Activated CD8-positive, alpha-beta memory T cell treated with anti-CD3 and anti-CD28 coated beads, Interleukin-2, amount 50 U/mL, for 24 hours (primary cell): ENCODE data around the gene MICU1.
"Not testable (repeated sequence)": the region's sequence is repeated elsewhere in the genome, so short reads cannot be mapped to it uniquely, and the experiment has no call there.

Experiments used
- DNase-seq: peaks from one replicate; pipeline ENCODE4 v3.0.0-alpha.2; 2020; ENCODE audit errors: extremely low read depth

The MICU1 gene

DNA sequence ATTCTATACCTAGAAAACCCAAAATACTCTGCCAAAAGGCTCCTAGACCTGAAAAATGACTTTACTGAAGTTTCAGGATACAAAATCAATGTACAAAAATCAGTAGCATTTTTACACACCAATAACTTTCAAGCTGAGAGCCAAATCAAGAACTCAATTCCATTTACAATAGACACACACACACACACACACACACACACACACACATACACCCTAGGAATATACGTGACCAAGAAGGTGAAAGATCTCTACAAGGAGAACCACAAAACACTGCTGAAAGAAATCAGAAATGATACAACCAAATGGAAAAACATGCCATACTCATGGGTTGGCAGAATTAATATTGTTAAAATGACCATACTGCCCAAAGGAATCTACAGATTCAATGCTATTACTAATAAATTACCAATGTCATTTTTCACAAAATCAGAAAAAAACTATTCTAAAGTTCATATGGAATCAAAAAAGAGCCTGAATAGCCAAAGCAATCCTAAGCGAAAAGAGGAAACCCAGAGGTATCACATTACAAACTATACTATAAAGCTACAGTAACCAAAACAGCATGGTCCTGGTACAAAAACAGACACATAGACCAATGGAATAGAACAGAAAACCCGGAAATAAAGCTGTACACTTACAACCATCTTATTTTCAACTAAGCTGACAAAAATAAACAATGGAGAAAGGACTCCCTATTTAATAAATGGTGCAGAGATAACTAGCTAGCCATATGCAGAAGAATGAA, 122.0 kb downstream of the MICU1 start:
- no peak for DNase-seq

DNA sequence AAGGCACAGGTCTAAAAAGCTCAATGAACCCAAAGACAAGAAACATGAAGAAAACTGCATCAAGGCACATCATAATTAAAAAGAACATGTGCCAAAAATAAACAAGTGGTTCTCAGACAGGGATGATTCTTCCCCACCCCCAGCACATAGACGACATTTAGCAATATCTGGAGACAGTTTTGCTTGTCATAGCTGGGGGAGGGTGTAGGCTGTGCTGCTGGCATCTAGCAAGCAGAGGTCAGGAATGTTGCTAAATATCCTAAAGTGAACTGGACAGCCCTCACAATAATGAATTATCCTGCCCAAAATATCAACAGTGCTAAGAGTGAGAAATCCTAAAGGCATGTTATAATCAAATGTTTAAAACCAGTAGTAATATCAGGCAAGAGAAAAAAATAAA, 122.6 kb downstream of the MICU1 start:
- DNase-seq: no peak

DNA sequence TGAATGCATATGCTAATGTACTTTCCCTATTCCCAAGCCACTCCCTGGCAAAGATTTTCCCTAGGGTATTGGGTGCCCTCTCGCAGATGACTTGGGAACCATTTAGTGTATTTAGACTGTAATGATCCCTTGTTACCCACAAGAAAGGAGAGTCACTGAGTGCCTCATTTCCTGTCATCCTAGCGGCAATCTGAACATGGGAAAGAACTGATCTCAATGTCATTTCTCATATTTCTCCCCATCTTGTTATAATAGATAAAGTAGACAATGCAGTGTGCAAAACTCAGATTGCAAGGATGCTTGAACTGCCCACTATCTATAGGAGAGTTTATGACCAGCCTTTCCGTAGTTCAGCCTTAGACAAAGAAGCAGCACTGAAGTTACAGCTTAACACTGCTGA, 123.3 kb downstream of the MICU1 start:
- no peak for DNase-seq

DNA sequence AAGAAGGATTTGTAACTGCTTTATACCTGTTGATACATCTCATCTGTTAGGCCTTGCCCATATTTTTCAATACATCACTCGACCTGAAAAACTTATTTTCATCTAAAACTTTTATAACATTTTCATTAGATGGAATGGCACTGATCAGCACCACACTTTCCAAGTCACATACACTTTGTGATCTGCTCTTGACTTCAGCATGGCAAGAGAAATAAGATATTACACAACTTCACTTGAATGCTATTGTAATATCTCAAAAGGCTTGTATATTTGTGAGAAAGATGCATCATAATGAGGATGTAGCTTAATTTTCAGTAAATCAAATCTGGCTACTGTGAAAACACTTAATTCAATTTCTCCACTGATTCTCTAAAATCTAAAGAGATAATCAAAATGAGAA, 126.2 kb downstream of the MICU1 start:
- DNase-seq: no peak

DNA sequence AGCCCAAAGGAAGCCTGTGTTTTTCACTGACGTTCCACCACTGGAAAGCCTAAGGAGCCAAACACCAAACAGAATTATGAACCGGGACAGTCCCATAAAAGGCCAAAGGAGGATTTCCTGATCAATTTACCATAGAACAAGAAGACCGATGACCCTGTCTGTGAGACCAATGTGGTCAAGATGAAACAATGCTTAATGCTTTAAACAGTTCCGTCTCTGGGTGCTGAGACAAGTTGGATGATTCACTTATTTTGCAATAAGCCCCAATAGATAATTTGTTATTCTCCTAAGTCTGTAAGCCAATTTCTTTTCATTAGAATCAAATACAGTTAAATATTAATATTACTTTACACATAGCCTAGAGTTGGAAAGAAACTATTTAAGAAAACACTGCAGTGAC, 134.9 kb downstream of the MICU1 start:
- DNase-seq: no peak

DNA sequence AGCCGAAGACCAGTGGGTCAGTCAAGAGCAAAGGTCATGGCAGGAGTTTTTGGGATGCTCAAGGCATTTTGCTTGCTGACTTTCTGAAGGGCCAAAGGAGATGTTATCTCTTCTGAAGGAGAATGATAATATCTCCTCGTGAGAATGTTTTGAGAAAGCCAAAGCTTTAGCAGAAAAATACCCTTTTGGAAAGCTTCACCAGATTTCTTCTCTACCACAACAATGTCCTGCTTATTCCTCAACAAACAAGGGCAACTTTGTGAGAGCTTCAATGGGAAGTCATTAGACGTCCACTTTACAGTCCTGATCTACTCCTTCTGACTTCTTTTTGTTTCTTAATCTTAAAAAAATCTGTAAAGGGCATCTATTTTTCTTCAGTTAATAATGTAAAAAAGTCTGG, 138.4 kb downstream of the MICU1 start:
- no peak for DNase-seq

DNA sequence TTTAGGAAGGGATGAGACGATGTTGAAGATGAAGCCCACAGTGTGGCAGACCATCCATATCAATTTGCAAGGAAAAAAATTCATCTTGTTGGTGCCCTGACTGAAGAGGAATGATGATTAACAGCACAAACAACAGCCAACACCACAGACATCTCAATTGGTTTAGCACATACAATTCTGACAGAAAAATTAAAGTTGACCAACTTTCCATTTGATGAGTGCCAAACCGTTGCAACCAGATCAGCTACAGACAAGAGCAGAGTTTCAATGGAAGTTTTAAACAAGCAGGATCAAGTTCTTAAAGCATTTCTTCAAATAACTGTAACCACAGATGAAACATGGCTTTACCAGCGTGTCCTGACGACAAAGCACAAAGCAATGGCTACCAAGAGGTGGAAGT, 138.8 kb downstream of the MICU1 start:
- DNase-seq: no peak

DNA sequence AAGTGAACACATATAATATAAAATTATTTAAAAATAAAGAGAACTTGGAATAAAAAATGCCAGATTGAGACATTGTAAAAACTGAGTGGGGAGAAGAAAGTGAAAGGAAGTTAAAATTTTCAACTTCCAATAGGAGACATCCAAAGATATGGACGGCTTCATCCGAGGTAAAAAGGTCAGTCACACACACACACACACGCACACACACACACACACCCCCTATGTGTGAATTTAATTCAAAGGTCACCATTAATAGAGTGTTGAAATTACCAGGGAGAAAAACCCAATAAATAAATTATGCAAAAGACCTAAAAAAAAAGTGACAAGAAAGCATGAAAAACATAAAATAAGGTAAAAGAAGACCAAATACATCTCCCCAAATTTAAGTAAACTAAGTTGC, 140.2 kb downstream of the MICU1 start:
- DNase-seq: no peak

DNA sequence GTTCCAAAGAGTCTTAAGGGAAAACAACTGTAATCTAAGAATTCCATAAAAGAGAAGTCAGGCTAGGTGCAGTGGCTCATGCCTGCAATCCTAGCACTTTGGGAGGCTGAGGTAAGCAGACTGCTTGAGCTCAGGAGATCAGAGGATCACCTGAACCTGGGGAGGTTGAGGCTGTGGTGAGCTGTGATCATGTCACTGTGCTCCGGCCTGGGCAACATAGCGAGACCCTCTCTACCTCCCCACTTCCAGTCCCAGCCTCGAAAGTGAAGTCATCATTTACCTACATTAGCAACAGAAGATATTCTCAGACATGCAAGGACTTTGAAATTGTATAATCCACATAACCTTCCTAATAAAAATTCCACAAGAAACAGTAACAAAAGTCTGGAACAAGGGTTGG, 141.4 kb downstream of the MICU1 start:
- no peak for DNase-seq

DNA sequence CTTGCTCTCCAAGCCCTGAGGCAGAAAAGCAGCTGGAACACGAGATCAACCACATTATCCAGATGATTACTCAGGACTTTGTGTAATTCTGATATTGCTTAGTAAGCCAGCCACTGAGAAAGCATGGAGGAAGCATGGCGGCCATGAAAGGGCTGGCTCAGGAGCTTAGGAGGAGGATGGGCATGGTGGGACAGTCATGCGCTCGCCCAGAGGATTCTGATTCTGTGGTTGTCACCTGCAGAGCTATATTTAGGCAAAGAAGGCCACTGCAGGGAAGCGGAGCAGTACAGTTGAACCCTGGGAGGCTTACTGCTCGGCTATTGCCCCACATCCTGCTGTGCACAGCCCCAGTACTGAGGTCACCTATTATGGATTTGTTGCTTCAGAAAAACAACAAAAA, 142.4 kb downstream of the MICU1 start:
- no peak for DNase-seq

DNA sequence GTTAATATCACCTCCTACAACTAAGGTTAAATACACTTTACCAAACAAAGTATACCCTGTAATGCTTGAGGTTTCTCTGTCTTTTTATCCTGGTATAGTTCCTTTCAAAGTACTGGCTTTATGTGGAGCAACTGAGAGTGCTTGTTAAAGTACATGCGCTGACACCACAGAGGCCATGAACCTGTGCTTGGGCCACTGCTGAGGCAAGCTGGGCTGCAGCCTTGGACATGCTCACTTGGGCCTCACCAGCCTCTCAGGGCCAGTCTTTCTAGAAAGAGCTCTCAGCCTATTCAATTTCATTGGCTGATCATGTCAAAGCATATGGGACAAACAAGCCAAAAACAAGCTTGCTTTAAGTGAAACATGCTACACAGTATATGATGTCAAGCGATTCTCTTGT, 145.0 kb downstream of the MICU1 start:
- DNase-seq: no peak

DNA sequence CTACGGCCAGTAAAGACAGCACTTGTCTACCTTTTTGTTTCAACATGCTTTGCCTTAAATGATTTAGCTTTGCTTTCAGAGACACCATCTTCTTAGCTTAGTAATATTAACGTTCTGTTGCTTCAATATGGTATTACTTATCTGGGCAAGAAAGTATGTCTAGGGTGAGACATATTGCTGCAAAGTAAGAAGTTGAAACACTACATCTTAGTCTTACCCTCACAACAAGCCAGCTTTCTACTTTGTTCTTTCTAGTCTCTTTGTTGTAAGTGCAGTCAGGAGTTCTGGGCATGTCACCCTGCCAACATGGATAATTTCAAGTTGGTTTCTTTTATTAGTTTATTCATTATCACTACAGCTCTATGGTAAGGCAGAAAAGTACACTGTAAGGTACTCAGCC, 148.4 kb downstream of the MICU1 start:
- no peak for DNase-seq

DNA sequence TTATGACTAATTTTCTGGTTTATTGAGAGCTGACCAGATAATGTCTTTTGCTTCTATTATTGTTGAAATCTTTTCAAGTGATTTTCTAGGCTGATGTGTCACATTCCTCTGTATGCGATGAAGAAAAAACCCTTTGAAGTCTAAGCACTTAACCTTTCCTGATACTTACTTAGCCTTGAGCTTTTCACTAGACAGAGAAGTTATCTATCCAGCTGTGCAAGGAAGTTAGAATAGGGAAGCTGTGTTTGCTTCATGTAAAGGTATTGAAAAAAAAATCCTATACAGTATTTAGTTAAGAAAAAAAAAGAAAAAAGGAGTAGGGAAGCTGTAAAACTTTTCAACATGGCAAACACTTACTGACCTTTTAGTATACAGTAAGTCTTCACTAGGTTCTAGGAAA, 153.6 kb downstream of the MICU1 start:
- DNase-seq: no peak

DNA sequence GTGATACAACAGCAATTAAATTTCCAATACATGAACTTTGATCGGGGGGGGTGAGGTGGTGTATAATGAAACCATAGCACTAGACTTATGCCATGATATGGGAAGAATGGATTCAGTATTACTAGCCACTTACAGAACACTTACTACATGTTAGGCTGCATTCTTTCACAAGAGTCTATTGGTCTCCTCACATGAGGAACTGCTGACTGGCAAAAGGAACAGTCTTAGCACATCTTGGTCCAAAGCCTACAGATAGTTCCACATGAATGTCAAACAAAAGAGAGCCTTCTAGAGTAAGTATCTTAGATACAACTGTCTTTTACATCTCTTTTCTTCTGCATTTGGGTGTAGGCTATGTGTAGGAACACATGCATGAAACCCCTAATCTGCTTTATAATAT, 155.2 kb downstream of the MICU1 start:
- no peak for DNase-seq

DNA sequence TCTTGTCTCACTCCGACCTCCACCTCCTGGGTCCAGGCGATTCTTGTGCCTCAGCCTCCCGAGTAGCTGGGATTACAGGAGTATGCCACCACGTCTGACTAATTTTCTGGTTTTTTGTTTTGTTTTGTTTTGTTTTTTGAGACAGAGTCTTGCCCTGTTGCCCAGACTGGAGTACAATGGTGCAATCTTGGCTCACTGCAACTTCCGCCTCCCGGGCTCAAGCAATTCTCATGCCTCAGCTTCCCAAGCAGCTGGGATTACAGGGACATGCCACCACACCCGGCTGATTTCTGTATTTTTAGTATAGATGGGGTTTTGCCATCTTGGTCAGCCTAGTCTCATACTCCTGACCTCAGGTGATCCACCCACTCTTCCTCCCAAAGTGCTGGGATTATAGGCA, 158.8 kb downstream of the MICU1 start:
- DNase-seq: not testable (repeated sequence)

DNA sequence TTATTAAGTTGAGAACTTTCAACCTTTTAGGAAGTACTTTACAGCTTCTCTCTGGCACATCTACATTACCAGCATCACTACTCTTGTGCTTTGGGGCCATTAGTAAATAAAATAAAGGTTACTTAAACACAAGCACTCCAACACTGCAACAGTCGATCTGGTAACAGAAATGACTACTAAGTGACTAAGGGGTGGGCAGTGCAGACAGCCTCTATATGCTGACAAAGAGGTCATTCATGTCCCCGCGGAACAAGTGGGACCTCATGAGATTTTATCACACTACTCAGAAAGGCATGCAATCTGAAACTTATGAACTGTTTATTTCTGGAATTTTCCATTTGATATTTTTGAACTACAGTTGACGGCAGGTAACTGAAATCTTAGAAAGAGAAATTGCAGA, 159.9 kb downstream of the MICU1 start:
- no peak for DNase-seq

DNA sequence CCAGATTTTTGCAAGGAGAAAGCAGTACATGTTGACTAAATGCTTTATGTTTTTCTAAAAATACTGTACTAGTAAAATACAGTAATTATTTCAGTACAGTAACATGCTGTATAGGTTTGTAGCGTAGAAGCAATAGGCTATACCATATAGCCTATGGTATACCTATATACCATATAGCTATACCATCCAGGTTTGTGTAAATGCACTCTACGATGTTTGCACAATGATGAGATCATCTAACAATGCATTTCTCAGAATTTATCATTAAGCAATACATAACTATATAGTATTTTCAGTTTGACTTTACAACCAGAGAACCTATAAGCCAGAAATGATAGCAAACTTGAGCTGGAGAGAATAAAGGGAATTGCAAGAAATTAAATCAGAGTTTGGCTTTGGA, 161.4 kb downstream of the MICU1 start:
- no peak for DNase-seq

DNA sequence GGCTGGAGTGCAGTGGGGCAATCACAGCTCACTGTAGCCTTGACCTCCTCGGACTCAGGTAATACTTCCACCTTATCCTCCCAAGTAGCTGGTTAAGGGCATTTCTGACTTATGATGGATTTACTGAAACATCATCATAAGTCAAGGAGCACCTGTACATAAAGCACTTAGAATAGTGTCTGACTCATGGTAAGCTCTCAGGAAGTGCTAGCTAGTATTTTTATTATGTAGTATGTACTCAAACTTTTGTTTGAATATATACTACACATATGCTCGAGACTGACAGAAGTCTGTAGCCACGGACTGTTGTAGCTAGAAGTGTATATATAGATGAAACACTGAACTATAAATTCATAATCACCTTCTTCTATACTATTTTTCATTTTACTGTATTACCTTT, 163.6 kb downstream of the MICU1 start:
- DNase-seq: no peak

DNA sequence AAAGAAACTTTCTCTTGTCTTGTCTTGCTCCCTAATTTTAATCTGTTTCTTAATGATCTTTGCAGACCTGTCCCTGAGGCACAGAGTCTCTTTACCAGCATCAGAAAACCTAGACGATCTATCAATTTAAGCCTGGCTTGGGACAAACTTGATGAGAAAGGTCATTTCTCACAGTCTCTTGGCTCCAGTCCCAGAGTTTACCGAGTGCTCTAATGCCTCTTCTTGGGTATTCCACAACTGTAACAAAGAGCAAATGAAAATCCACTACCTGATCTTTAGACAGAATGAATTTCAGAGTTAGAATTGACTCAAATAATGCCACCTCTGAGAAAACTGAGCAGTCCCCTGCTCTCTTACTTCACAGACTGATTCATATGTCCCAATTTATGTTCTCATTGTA, 164.8 kb downstream of the MICU1 start:
- DNase-seq: no peak

DNA sequence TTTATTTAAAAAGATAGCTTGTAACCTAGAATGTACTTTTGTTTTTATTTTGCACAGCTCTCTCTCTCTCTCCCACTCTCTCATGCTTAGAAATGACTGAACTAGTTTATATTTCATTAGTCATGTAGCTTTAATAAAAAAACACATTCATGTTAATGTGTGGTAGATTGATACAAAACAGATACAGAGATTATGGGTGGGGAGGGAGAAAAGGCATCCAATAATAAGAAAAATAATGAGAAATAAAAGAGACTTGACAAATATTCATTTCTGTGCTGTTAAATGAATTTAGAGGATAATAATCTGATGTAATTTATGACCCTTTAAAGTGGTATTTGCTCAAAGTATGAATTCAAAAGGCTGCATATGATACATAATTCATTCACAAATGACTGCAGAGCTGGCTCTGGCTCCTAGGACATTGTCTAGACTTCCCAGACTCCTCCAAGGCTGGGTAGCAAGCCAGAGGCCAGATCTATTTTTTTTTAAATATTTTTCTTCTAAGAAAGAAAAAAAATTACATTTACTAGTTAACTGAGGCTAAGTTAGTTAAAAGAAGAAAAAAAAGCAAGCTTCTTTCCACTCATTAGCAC, 165.5 kb downstream of the MICU1 start:
- no peak for DNase-seq

DNA sequence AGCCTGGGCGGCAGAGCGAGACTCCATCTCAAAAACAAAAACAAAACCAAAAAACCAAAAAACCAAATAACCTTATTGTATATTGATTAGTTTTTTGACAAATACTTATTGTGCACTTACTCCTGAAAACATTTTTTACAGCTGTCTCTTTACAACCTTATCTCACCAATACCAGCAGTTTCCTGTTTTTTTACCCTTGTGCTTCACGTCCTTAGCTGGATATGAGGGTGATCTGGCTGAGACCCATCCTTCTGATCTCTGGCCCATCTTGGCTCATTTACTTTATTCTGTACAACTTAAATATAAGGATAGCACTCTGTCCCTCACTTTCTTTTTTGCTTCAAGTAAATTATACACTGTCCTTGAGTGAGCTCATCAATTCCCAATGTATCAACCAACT, 166.6 kb downstream of the MICU1 start:
- DNase-seq: no peak

DNA sequence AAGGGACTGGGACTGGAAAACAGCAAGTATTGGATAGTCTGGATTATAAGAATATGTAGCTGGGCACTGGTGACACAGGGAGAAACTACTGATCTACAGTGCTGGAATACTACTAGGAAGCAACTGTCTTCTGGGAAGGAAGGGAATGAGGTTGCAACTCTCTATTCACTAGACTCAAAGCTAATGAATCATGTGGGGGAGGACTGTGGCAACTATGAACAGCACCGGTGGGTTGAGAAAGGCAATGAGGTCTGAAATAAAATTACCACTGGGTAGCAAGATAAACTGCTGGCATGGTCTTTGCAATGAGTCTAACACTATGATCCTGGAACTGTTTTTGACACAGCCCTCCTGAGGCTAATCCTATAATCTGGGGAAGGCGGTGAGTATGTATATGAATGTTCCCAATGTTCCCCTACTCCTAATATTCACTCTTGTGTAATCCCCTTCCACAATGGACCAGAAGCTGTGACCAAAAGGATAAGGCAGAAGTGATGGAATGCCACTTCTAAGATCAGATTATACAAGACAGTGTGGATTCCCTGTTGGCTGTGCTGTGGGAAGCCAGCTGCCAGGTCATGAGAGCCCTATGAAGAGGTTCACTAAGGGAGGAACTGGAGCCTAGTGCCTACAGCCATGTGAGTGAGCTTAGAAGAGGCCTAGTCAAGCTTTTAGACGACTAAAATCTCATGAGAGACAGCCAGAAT, 169.8 kb downstream of the MICU1 start:
- no peak for DNase-seq

DNA sequence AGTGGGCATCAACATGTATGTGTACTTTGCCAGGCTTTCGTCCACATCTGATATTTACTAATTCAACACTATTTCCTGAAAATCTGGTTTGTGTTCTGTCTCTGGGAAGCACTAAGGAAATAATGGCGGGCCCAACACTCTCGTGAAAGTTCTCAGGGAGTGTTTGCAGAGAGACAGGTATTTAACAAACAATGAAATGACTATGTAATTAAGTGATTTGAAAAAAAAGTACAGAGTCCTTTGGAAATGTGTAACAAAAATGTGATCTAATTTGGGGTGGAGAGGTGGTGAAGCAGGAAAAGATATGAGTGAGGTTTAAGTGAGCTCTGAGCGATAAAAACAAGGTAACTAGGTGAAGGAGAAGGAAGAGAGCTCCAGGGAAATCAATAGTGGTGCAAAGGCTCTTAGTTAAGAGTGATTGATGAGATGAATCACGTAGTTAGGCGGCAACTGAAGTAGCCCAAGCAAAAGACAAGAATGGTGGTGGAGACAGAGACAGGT, 175.9 kb downstream of the MICU1 start:
- no peak for DNase-seq
